Activated T-cell treated with anti-CD3 and anti-CD28 coated beads, Interleukin-2, amount 50 U/mL, for 1 hour (primary cell): Measurements from ENCODE around the gene MLN.

ENCODE experiments used
- DNase-seq: peaks from one replicate; pipeline ENCODE4 v3.0.0-alpha.2; 2020

MLN gene

DNA sequence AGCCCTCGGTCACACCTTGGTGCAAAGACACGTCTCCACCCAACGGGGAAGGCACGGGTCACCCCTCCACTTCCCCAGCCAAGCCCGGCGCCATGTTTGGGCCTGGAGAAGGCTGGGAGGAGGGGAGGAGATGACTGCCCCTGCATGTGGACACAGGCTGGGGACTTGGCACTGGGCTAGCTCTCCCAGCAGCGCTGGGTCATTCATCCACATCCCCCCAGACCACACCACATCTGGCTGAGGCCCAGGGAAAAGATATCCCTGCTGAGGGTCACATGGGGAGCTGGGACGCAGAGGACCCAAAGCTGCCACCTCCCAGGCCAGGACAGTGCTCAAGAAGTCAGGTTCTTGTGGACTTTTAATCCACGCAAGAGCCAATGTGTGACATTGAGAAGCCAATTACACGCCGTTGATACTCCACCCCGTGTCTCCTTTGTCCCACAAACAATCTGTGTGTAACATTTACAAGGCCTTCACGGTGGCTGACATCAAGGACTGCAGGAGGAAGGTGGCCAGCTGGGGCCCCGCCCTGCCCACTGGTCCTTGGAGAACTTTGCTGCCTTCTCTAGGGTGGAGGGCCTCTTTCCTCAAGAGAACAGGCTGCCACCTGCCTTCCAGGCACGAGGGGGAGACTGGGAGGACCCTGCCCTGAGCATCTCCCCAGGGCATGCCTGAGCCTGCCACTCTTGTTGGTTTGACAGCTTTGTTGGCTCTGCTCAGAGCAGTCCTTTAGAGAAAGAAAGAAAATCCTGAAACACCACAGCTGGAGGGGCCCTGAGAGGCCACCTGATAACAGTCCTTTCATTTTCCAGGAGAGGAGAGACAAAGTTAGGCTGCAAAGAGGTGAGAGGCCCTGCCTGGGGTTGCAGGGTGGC is 51.8 kb downstream of the MLN start:
- no peak for DNase-seq

DNA sequence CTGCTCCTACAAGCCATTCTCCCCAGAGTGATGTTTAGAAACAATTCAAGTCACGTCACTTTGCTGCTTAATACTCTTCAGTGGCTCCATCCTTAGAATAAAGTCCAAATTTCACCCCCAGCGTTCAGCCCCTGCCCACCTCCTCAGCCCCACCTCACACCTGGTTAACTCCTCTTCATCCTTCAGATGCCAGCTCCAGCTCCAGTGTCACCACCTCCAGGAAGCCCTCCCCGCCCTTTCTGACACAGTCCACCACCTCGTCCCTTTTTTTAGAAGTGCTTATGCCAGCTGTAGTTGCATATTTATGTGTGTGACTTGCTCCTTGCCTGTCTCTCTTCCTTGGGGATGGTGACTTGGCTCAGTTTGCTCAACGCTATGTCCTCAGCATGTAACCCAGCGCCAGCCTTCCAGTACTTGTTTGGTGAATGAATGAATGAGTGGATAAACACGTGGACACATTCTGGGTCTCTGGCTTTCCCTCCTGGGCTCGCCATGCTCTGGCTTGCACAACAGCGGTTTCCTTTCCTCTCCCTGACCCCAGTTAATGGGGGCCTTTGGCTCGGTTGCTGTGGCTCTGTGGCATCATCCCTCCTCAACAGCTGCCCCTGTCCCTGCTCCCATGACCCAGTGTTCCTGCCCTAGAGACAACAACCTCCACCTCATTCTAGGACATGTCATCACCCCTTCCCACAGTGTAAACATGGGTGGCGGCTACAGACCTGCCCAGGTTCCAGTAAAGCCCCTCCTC is 53.4 kb downstream of the MLN start:
- no peak for DNase-seq

DNA sequence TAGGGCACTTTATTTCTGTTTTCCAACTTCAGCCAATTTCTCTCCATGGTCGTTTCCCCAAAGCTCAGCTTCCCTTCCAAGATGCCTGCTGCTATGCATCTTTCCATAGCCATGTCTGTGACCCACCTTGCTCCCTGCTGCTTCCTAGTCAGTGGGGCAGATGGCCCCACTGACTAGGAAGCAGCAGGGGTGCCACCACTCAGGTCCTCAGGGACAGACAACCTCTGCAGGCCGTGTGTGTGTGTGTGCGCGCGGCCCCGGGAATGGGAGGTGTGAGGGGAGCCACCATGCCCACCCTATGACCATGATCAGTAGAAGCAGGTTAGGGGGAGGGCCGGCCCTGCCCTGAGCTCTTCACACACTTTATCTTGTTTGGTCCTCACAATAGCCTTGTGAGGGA is 54.4 kb downstream of the MLN start:
- DNase-seq, result no peak

DNA sequence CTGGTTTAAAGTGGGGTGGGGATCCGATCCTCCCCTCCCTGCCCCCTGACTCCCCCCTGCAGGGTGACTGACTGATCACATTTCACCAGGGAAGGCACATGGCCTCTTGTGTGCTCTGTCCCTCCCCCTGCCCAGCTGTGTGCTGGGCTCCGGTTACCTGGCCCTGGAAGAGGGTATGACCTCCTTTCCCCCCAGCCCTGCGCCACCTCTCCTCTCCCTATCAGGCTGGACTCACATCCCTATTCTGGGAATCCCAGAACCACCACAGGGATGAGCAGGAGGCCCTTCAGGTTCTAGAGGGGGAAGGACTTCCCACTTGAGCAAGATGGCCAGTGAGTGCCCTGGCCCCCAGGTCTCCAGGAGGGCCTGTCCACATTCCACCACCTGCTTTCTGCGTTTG is 55.0 kb downstream of the MLN start:
- no peak for DNase-seq

DNA sequence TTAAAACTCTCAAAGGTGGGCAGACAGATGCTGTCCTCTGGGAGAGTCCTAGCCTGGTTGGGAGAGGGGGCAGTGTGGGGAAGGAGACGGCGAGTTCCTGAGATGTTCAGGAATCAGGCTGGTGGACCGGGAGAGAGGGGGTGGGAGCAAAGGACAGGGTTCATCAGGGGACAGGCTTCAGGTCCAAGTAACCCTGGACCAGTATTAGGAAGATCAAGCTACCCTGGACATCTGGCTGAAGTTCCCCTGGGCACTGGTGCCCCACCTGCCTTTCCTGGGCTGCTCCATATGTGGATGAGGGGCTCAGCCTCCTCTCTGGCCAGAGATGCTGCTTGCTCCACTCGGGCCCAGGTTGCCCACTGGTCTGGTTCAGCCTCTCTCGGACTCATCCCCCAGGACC is 56.0 kb downstream of the MLN start:
- DNase-seq, result no peak

DNA sequence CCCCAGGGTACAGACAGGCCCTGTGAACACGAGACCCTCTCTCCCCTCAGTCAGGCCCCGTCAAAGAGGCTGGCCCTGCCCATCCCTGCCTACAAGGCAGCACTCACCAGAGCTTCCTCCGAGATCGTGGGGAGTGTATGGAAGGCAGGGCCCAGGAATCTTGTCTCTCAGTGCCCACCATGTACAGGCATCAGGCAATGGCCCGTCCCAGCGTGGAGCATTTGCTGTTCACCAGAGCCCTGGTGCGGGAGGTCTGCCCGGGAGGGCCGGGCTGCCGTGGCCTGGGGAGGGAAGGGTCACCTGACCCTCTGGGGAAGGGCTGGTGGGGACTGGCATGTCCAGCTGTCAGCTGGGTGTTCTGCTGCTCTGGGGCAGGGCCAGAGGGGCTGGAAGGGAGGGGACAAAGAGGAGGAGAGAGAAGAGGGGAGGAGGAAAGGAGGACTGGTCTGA is 57.1 kb downstream of the MLN start, which contains the start of gene IP6K3:
IP6K3 (minus strand) TSS at position 255 of the 450 bp plus-strand sequence. CDS start 11,429 bp downstream, outside the sequence.
- no peak for DNase-seq

DNA sequence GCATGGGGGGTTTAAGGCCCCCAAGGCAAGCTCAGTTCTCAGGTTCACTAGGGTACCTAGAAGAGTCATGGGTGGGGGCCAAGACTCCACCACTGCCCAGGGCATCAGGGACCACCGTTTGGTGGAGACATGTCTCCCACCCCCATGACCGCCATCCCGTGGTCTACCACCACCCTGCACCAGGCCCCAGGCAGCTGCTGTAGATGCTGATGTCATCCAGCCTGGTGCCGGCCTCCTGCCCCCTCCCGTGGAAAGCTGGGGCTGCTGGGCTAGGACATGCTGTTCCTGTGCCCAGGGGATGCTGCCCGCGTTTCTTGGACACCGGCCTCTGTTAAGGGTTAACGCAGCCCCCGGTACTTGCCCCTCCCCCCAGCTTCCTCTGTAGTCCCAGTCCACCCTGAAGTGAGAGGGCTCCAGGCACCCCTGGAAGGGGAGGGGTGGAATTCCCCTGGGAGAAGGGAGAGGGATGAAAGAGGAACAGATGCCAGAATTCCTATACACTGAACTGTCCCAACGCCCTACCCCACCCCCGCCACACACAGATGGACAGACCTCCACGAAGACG is 57.7 kb downstream of the MLN start:
- DNase-seq, result no peak

DNA sequence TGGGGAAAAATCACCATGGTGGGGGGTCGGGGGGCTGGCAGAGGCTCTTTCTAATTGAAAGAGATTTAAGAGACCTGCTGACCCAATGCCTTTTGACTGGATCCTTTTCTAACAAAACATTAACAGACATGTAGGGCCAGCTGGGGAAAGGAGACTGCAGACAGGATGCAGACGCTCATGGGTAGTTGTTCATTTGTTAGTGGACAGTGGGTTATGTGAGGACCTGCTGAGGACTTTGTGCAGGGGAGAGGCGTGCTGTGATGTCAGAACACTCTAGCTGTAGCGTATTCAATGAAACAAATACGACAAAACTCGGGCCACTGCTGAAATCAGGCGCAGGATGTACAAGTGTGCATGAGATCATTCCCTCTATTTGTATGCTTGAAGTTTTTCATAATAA is 58.3 kb downstream of the MLN start:
- no peak for DNase-seq

DNA sequence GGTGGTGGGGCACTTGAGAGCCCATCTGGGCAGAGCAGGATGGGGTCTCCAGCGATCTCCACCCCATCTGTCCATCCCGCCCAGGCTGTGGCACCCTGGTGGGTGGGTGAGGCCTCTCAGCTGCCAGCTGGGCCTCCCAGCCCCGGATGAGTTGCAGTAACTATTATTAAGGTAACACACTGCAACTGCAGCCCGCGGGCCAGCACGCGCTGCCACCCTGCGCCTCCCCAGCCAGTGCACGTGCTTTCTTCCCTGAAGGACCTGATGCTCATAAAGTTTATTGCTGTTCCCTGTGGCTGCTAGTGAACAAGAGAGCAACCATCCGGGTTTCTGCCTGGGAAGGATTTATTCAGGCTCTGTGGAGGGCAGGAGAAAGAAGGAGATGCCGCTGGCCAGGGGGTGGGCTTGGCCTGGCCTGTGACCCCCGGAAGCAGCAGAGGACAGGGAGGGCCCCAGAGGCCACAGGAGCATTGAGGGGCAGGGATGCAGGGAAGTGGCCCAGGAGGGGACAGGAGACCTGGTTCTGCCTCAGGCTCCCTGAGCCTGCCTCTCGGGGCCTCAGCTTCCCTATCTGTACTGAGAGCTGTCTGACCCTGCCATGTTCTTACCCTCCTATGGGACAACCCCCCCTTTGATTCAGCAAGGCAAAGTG is 58.8 kb downstream of the MLN start:
- DNase-seq, result no peak
